ENCODE data around the gene ELAVL2.

GRCh38 chr9:23665051-23665450 lies 161.0 kb downstream of the ELAVL2 start:
- TF ChIP-seq, protein P1, sequence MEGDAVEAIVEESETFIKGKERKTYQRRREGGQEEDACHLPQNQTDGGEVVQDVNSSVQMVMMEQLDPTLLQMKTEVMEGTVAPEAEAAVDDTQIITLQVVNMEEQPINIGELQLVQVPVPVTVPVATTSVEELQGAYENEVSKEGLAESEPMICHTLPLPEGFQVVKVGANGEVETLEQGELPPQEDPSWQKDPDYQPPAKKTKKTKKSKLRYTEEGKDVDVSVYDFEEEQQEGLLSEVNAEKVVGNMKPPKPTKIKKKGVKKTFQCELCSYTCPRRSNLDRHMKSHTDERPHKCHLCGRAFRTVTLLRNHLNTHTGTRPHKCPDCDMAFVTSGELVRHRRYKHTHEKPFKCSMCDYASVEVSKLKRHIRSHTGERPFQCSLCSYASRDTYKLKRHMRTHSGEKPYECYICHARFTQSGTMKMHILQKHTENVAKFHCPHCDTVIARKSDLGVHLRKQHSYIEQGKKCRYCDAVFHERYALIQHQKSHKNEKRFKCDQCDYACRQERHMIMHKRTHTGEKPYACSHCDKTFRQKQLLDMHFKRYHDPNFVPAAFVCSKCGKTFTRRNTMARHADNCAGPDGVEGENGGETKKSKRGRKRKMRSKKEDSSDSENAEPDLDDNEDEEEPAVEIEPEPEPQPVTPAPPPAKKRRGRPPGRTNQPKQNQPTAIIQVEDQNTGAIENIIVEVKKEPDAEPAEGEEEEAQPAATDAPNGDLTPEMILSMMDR (IDR thresholded peaks at IDR 0.05; ENCODE audit: low read depth, low read length) = no peak
- TF ChIP-seq MAX (IDR thresholded peaks at IDR 0.05; ENCODE audit: low read depth, low read length) (no peak), POLR2A (IDR thresholded peaks at IDR 0.05; ENCODE audit: extremely low read depth, insufficient read length) (no peak)

Measured in NB4 (cell line).